Fibroblast of villous mesenchyme (primary cell): ENCODE data around the gene COMT. TPM values are rescaled to one million over a fixed set of nuclear protein-coding genes. Genes with fewer than 3 reads are reported as not detected.
A peak's percentile ranks its signal among the peaks of the same experiment; 100 is the strongest.
"Not testable (repeated sequence)": the region's sequence is repeated elsewhere in the genome, so short reads cannot be mapped to it uniquely, and the experiment has no call there.

ENCODE experiments used
- DNase-seq: peaks from one replicate; pipeline ENCODE4 v3.0.0-alpha.2; 2010; ENCODE audit warnings: low read depth
- H3K4me3 ChIP-seq: 2 replicates; pipeline ENCODE4 v1.5.1; 2011; ENCODE audit warnings: low read depth, mild to moderate bottlenecking, low read length
- CTCF ChIP-seq: IDR thresholded peaks from 2 replicates; pipeline ENCODE4 v1.5.1; 2012; ENCODE audit warnings: low read depth, mild to moderate bottlenecking, low read length; ENCODE audit not compliant: insufficient read depth
- total RNA-seq: library from RNA; depleted of rRNA; stranded (reverse); fragments of >200 nt; gene quantifications from 2 replicates; pipeline ENCODE4 v1.2.3, GENCODE V29; 2012

The COMT gene
- total RNA-seq, 1 donor: 173 TPM

- DNase-seq: no peak
- H3K4me3 ChIP-seq: no peak overlapping the region
- TF ChIP-seq CTCF: no peak
These were observed 38.5 kb upstream of the COMT start for GRCh38 chr22:19903031-19903430.

GRCh38 chr22:19903513-19903912 is 38.1 kb upstream of the COMT start:
- DNase-seq: no peak
- no peak for TF ChIP-seq CTCF
- H3K4me3 ChIP-seq: no peak overlapping the region

- no peak for DNase-seq
- TF ChIP-seq CTCF: no peak
- no peak overlapping the region for H3K4me3 ChIP-seq
These were observed 37.3 kb upstream of the COMT start for GRCh38 chr22:19904174-19904856.

GRCh38 chr22:19904935-19905334 is 36.6 kb upstream of the COMT start:
- DNase-seq: peak; percentile 19
- H3K4me3 ChIP-seq: no peak overlapping the region
- TF ChIP-seq CTCF: no peak

- DNase-seq: peak; percentile 79
- no peak overlapping the region for H3K4me3 ChIP-seq
- no peak for TF ChIP-seq CTCF
These were observed 36.0 kb upstream of the COMT start for GRCh38 chr22:19905347-19906276.

GRCh38 chr22:19906864-19907263 is 34.7 kb upstream of the COMT start:
- not testable (repeated sequence) for H3K4me3 ChIP-seq, DNase-seq

GRCh38 chr22:19907902-19908301 is 33.7 kb upstream of the COMT start:
- DNase-seq, H3K4me3 ChIP-seq: not testable (repeated sequence)
